ENCODE results near the gene BLOC1S5. TPM values are rescaled to one million over a fixed set of nuclear protein-coding genes. Genes with fewer than 3 reads are reported as not detected.

BLOC1S5 gene
- total RNA-seq, 2 experiments from 2014 or later: 22.6 to 30.7 TPM

DNA sequence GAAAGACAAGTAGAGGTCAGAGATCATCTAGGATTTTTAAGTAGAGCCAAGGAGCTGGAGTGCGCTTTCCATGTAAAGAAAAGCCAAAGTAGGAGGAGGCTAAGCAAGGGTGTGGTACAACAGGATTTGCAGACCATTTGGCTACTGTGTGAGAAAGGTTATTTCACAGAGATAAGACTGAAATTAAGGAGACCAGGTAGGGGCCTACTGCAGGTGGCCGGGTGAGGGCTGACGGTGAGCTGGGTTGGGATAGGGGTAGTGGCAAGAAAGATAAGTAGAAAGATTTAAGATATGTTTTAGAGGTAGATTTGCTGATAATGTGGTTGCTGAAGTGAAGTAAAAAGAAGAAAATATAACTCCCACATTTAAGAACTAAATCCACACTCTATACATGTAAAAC, 3.8 kb downstream of the BLOC1S5 start:
- H3K36me3 ChIP-seq (ENCODE audit: insufficient read depth, low read length): peaks cover 67% of the 10 kb centered on the region
- no peak overlapping the region for H2AFZ ChIP-seq (ENCODE audit: low read length)
- H3K79me2 ChIP-seq (ENCODE audit: insufficient read depth, low read depth, low read length): peaks cover 22% of the 10 kb centered on the region; the same call in 1 of the 2 replicates
- no peak overlapping the region for H3K4me2 ChIP-seq (ENCODE audit: low read length)
- no peaks in the 10 kb centered on the region; the same call in 1 of the 2 replicates for H3K9me2 ChIP-seq (ENCODE audit: insufficient read depth, low read length)
- H3K27ac ChIP-seq (ENCODE audit: low read depth, low read length, poor library complexity, severe bottlenecking): no peak overlapping the region
- H3K4me1 ChIP-seq (ENCODE audit: insufficient read depth, low read length, poor library complexity, severe bottlenecking): peaks cover 21% of the 10 kb centered on the region
- CTCF ChIA-PET (ENCODE audit: unreplicated experiment): interaction anchor here (0.6 kb wide), 1 partner anchor 112 kb away, joined by 3 read pairs; no protein-coding TSS in a partner anchor
- H3K4me3 ChIP-seq (ENCODE audit: low read depth, low read length, poor library complexity, severe bottlenecking): no peak overlapping the region
- intact Hi-C loops (cut with micrococcal nuclease; ENCODE audit: unreplicated experiment): loop anchor here (5.0 kb wide), 3 partner anchors 157 to 673 kb away; partner anchors contain the start of genes CAGE1 and RIOK1
- no peaks in the 10 kb centered on the region for H3K9me3 ChIP-seq (ENCODE audit: low read length)
- POLR2A ChIA-PET: interaction anchor here (1.3 kb wide), 1 partner anchor 43 kb away, joined by 3 read pairs; no protein-coding TSS in a partner anchor
- no peaks in the 10 kb centered on the region for H4K20me1 ChIP-seq (ENCODE audit: insufficient read depth, low read length)
- no TSS peak for BruUV-seq (replicated peaks)
- TF ChIP-seq EZH2phosphoT487 (IDR thresholded peaks at IDR 0.05; ENCODE audit: borderline replicate concordance, low read depth, low read length): no peak
- TF ChIP-seq CTCF (conservative IDR thresholded peaks at IDR 0.05; ENCODE audit: low read length): no peak
- DNase-seq (ENCODE audit: low spot score): no peak

- BruUV-seq (replicated peaks): no TSS peak
- intact Hi-C loops (cut with micrococcal nuclease; ENCODE audit: unreplicated experiment): loop anchor here (2.0 kb wide), 2 partner anchors 66 to 338 kb away; no protein-coding TSS in a partner anchor
- Histone ChIP-seq H3K4me3 (ENCODE audit: low read depth, low read length, poor library complexity, severe bottlenecking) (no peak overlapping the region), H3K9me2 (ENCODE audit: insufficient read depth, low read length) (no peaks in the 10 kb centered on the region), H3K4me1 (ENCODE audit: insufficient read depth, low read length, poor library complexity, severe bottlenecking) (peaks cover 11% of the 10 kb centered on the region), H2AFZ (ENCODE audit: low read length) (no peak overlapping the region), H4K20me1 (ENCODE audit: insufficient read depth, low read length) (no peaks in the 10 kb centered on the region), H3K36me3 (ENCODE audit: insufficient read depth, low read length) (peaks cover 79% of the 10 kb centered on the region), H3K4me2 (ENCODE audit: low read length) (no peak overlapping the region), H3K79me2 (ENCODE audit: insufficient read depth, low read depth, low read length) (peaks cover 22% of the 10 kb centered on the region; the same call in 1 of the 2 replicates), H3K27ac (ENCODE audit: low read depth, low read length, poor library complexity, severe bottlenecking) (no peak overlapping the region), H3K9me3 (ENCODE audit: low read length) (no peaks in the 10 kb centered on the region)
- TF ChIP-seq EZH2phosphoT487 (IDR thresholded peaks at IDR 0.05; ENCODE audit: borderline replicate concordance, low read depth, low read length) (no peak), CTCF (conservative IDR thresholded peaks at IDR 0.05; ENCODE audit: low read length) (peak; percentile 80)
- ChIA-PET POLR2A (interaction anchor here (0.6 to 0.7 kb wide), 2 partner anchors 17 to 19 kb away, joined by 3 to 4 read pairs; no protein-coding TSS in a partner anchor), CTCF (ENCODE audit: unreplicated experiment) (interaction anchor here (1.4 kb wide), 1 partner anchor 154 kb away, joined by 3 read pairs; no protein-coding TSS in a partner anchor)
- DNase-seq (ENCODE audit: low spot score): peak; percentile 51
Measured at GRCh38 chr6:8059129-8059528, 5.1 kb downstream of the BLOC1S5 start.

DNA sequence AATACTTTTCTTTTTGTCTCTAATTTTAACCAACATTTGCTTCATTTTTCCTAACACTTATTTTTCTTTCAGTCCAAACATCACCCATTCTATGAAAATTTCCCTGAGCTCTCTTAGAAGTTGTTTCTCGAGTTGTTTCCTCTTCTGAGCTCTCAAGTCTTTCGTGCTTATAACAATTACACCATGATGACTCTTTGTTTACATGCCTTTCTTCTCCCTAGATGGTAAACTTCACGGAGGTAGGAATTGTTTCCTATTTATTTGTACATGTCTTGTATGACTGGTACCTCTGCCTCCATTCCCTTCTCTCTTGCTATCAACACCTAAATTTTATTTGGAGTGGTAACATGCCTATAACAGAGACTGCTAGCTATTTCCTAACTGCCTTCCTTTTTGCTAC, 6.4 kb downstream of the BLOC1S5 start:
- intact Hi-C loops (cut with micrococcal nuclease; ENCODE audit: unreplicated experiment): loop anchor here (2.0 kb wide), 2 partner anchors 65 to 337 kb away; no protein-coding TSS in a partner anchor
- Histone ChIP-seq H4K20me1 (ENCODE audit: insufficient read depth, low read length) (no peaks in the 10 kb centered on the region), H3K9me2 (ENCODE audit: insufficient read depth, low read length) (no peaks in the 10 kb centered on the region), H3K36me3 (ENCODE audit: insufficient read depth, low read length) (peaks cover 83% of the 10 kb centered on the region), H3K4me1 (ENCODE audit: insufficient read depth, low read length, poor library complexity, severe bottlenecking) (peaks cover 7% of the 10 kb centered on the region), H3K9me3 (ENCODE audit: low read length) (no peaks in the 10 kb centered on the region), H3K27ac (ENCODE audit: low read depth, low read length, poor library complexity, severe bottlenecking) (no peak overlapping the region), H3K4me3 (ENCODE audit: low read depth, low read length, poor library complexity, severe bottlenecking) (no peak overlapping the region), H3K79me2 (ENCODE audit: insufficient read depth, low read depth, low read length) (peaks cover 12% of the 10 kb centered on the region; the same call in 1 of the 2 replicates), H3K4me2 (ENCODE audit: low read length) (no peak overlapping the region), H2AFZ (ENCODE audit: low read length) (no peak overlapping the region)
- ChIA-PET POLR2A (interaction anchor here (0.6 to 2.0 kb wide), 7 partner anchors 8 to 335 kb away, joined by 3 to 6 read pairs (median 3); no protein-coding TSS in a partner anchor), CTCF (ENCODE audit: unreplicated experiment) (no interaction called here)
- DNase-seq (ENCODE audit: low spot score): no peak
- TF ChIP-seq CTCF (conservative IDR thresholded peaks at IDR 0.05; ENCODE audit: low read length): no peak
- no peak for TF ChIP-seq EZH2phosphoT487 (IDR thresholded peaks at IDR 0.05; ENCODE audit: borderline replicate concordance, low read depth, low read length)
- no TSS peak for BruUV-seq (replicated peaks)

Data from OCI-LY7 (cell line).